Neural progenitor cell (in vitro differentiated cells): ENCODE measurements around the gene SIPA1.

Source experiments
- CTCF ChIP-seq: fragments of 200-600 bp; sonication (generic); IDR thresholded peaks from 2 replicates; pipeline ENCODE4 v1.5.1; 2017; ENCODE audit warnings: antibody characterized with exemption, mild to moderate bottlenecking
- EZH2 ChIP-seq: fragments of 200-600 bp; sonication (generic); IDR thresholded peaks from 2 replicates; pipeline ENCODE4 v1.6.1; 2017; ENCODE audit warnings: antibody characterized with exemption, mild to moderate bottlenecking, moderate library complexity
- EZH2phosphoT487 ChIP-seq: fragments of 200-600 bp; sonication (generic); IDR thresholded peaks from 2 replicates; pipeline ENCODE4 v1.6.1; 2017; ENCODE audit warnings: antibody characterized with exemption

GRCh38 chr11:65595131-65595530 is 42.8 kb upstream of the SIPA1 start:
- TF ChIP-seq CTCF (no peak), EZH2phosphoT487 (no peak), EZH2 (no peak)
